SK-N-SH (cell line): ENCODE data around the gene ERCC5.

Experiments used
- CTCF ChIP-seq: fragments of 200-600 bp; sonication (generic); IDR thresholded peaks from 2 replicates; pipeline ENCODE4 v1.6.1; 2017; ENCODE audit warnings: antibody characterized with exemption, mild to moderate bottlenecking, moderate library complexity
- EP300 ChIP-seq, 2 experiments: IDR thresholded peaks; 2 replicates each; pipeline versions ENCODE4 v1.4.0 to v1.6.1; 2012; ENCODE audit warnings: borderline replicate concordance in 1 of 2, low read depth in 1 of 2, low read length in 1 of 2
- PBX3 ChIP-seq: IDR thresholded peaks from 2 replicates; pipeline ENCODE4; 2012
- POLR2AphosphoS5 ChIP-seq: IDR thresholded peaks from 2 replicates; pipeline ENCODE4 v1.6.1; 2012; ENCODE audit warnings: low read depth, low read length
- REST ChIP-seq: IDR thresholded peaks from 2 replicates; pipeline ENCODE4 v1.6.1; 2012; ENCODE audit warnings: mild to moderate bottlenecking, low read depth, low read length, moderate library complexity
- RFX5 ChIP-seq: IDR thresholded peaks from 2 replicates; pipeline ENCODE4 v1.6.1; 2012; ENCODE audit warnings: mild to moderate bottlenecking, improper control_type of control experiment, low read length
- ZBTB33 ChIP-seq: IDR thresholded peaks from 2 replicates; pipeline ENCODE4 v1.4.0; 2012; ENCODE audit warnings: low read depth, borderline replicate concordance

- TF ChIP-seq ZBTB33 (no peak), CTCF (no peak), PBX3 (no peak), POLR2AphosphoS5 (no peak), RFX5 (no peak), REST (no peak), EP300 (IDR thresholded peaks at IDR 0.05; ENCODE audit: borderline replicate concordance in 1 of 2, low read depth in 1 of 2, low read length in 1 of 2) (no peak)
Observed at GRCh38 chr13:102902789-102903347, 57.0 kb downstream of the ERCC5 start.
